ENCODE results near the gene TRIM21. TPM values are rescaled to one million over a fixed set of nuclear protein-coding genes. Genes with fewer than 3 reads are reported as not detected.
"Not testable (repeated sequence)": the region's sequence is repeated elsewhere in the genome, so short reads cannot be mapped to it uniquely, and the experiment has no call there.

TRIM21 gene
- total RNA-seq: 5.6 TPM

DNA sequence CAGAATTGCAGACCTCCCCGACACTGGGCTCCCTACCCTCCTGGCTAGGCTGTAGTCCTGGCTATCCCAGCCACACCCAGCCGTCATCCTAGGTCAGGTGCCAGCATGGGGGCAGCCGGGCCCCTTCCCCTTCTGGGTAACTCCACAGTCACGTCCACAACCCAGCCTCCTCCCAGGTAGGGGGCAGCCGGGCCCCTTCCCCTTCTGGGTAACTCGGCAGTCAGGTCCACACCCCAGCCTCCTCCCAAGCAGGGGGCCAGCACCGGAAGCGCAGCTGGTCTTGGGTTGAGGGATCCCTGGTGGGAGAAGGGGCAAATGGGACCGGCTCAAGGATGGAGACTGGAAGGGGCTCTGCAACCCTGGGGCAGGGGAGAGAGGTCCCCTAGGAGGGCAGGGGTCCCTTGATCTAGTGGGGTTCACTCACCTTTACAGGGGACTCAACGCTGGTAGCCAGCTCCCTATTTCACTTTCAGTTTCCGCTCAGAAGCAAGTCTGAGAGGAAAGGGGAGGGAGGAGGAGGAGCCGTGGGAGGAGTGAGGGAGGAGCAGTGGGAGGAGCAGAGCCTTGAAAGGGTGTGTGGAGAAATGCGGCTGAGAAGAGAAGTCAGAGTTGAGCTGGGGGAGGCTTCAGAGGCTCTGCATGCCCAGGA is at the start of gene TRIM21:
TSS of gene TRIM21 (minus strand) at position 494 of the 649 bp plus-strand sequence. CDS start 3,293 bp downstream, outside the sequence.
- DNase-seq: peak; percentile 92

DNA sequence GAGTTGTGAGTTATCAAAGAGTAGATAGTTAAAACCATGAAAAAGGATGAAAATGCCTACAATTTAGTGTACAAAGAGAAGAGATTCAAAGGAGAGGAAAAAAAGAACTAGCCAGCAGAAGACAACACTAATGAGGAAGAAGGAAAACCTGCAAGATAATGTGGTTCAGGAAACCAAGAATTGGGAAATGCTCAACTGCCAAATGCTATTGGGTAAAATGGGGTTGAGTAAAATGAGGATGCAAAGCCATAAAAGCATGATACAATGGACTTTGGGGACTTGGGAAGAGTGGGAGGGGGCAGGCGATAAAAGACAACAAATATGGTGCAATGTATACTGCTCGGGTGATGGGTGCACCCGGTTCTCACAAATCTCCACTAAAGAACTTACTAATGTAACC is 48.0 kb upstream of the TRIM21 start:
- DNase-seq: no peak

DNA sequence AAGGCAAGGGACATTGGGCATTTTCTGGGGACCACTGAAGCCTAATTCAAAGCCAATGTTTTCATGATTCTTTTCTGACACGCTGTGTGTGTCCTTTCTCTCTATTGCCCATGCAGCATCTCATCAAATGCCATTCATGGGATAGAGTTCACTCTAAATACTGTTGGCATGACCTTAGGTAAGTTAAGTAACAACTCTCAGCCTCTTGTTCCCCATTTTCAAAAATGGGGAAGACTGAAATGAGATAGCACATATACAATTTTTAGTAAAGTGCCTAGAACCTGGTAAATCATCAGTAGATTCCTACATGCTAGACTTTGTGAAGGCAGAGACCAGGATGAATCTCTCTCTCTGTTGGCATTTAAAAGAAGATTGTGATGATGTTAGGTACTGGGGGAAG is 42.9 kb upstream of the TRIM21 start:
- DNase-seq: no peak

DNA sequence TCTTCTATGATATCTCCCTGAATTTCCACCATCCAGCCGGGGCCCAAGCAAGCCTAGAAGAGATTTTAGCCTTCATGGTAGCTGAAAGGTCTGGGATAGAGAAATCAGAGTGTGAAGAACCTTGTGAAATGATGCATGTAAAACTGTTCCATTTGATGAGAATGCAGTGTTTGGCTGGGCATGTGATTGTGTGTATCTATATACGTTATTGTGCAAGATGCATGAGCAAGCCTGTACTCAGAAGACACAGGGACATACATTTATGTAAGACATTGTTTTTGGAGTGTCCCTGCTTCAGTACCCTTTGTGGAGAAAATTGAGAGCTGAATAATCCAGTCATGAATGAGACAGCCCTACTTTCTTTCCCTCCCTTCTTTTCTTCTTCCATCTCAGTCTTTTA is 40.4 kb upstream of the TRIM21 start:
- no peak for DNase-seq

DNA sequence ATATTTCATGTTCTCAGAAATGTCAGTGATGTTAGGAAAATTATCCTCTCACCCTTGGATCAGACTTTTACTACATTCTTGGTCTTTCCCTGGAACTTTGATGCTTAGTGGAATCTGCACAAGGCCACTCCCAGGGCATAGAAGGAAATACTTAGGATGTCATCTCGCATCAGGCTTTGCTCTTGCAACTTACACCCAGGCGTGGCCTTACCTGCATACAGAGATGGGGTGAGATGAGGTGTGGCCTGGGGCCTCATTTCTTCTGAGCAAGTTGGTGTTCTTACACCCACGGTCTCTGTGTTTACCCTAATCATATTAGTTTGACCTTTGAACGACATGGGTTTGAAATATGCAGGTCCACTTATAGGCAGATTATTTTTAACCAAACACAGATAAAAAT is 36.5 kb upstream of the TRIM21 start:
- no peak for DNase-seq

DNA sequence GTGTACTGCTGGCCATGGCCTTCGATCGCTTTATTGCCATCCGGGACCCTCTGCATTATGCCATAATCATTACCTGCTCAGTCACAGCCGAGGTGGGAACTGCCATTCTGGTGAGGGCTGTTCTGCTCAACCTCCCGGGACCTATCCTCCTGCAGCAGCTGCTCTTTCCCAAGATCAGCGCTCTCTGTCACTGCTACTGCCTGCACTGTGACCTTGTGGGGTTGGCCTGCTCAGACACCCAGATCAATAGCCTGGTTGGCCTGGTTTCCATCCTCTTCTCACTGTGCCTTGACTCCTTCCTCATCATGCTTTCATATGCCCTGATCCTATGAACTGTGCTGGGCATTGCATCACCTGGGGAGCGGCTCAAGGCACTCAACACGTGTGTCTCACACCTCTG is 24.9 kb upstream of the TRIM21 start:
- no peak for DNase-seq

DNA sequence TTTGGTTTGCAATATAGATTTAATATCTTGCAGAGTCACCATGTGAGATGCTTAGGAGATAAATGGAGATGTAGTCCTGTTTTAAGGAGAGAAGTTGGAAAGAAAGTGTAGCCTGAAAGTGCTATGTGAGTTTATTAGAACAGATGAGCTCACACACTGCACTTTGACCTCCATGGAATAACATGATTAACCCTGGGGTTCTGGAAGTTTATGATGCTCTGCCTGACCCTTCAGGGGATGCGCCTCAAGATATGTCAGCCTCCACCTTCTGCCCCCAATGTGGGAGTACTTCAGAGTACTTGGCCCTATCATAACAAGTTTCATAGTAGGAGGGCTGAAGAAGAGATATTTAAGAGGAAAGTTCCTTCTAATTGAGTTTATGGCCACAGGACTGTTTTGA is 23.3 kb upstream of the TRIM21 start:
- no peak for DNase-seq

DNA sequence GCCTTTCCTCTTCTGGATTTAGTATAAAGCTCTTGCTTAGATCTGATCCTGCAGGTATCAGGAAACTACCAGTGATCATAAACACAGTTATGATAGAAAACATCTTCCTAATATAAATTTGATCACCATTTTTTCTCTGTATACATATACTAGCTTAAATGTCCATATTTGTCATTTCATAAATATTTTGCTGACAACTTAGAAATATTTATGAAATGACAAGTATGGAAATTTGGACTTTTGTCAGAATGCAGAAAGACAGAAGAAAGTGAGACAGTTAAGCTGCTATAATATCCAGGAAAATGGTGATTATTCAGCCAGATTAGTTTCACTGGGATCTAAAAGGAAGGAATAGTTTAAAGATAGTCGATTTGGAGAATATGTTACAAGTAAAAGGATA is 22.8 kb upstream of the TRIM21 start:
- DNase-seq: no peak

DNA sequence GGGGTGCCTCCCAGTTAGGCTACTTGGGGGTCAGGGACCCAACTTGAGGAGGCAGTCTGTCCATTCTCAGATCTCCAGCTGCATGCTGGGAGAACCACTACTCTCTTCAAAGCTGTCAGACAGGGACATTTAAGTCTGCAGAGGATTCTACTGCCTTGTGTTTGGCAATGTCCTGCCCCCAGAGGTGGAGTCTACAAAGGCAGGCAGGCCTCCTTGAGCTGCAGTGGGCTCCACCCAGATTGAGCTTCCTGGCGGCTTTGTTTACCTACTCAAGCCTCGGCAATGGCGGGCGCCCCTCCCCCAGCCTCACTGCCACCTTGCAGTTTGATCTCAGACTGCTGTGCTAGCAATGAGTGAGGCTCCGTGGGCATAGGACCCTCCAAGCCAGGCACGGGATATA is 12.7 kb upstream of the TRIM21 start:
- DNase-seq: not testable (repeated sequence)

DNA sequence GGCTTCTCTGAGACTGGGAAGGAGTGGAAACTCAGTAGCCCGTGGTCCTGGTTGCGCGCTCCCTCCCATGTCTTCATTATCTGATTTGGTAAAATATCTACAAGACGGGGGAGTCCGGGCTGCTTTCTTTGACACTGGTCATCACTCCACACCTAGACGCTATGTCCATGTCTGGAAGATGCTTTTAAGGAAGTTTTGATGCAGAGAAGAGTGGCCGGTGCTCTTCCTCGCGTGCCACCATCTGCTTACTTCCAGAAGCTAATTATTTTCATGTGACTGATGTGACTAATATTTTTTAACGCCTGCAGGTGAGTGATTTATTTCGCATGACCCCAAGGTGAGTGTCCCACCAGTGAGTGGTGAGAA is 339 bp upstream of the TRIM21 start:
- no peak for DNase-seq

DNA sequence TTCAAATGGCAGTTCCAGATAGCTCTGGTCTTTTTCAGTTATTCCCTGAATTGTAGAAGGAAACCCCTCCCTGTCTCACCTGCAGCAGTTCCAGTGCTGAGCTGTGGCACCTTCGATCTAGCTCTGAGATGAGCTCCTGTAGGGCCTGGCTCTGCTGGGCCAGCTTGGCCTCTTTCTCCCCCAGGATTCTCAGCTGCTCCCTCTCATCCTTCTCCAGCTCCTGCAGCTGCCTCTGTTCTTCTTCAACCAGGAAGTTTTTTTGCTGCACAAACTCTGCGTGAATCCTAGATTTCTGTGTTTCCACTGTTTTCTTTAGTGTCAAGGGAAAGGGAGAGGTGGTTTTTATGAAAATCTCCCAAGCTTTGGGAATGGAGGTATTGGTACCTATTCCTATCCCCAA is 5.3 kb downstream of the TRIM21 start:
- peak; percentile 41 for DNase-seq

DNA sequence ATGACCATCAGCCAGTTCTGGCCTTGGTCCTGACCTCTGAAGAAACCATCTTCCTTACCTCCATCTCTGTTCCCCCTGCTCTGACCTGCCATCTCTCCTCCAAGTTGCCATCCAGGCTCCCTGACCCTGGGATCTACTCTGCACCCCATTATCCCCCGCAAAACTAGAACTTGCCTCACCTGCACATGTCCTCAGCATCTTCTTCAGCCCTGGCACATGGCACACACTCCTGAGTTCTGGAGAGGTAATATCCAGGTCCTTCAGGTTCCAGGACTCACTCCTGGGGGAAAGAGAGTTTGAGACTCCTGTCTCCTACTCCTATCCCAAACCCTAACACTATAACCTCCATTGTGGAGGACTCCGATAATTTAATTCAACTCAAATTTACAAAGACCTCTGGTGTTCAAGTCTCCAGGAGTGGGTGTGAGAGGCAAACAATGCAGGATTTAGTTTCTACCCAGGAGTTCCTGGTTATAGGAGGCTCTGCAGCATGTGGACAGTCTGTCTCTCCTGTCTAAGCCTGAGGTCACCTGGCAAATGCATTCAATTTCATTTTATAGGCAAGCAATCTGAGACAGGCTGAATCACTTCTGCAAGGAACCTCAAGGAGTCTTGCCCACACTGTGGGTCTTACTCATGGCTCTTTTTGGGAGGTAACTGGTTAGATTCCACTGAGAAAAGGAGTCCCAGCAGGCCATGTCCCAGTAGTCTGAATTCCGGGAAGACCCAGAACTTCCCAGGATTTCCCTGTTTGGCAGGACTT is 7.3 kb downstream of the TRIM21 start:
- no peak for DNase-seq

DNA sequence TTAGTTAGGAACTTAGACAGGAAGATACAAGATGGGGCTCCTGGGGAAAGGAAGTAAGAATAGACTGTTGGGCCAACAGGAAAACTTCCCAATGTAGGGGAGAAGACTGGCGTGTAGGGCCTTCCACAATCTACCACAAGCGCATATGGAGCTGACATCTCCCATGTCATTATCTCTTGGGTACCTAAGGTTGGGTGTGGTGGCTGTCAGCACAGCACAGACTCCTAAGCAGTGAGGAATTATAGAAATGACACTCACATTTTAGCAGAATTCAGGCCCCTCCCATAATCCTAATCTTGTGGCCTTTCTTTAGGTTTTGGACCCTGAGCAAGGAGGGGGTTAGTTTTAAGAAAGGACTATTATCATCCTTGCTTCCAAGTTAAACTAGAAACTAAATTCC is 11.6 kb downstream of the TRIM21 start:
- DNase-seq: no peak

DNA sequence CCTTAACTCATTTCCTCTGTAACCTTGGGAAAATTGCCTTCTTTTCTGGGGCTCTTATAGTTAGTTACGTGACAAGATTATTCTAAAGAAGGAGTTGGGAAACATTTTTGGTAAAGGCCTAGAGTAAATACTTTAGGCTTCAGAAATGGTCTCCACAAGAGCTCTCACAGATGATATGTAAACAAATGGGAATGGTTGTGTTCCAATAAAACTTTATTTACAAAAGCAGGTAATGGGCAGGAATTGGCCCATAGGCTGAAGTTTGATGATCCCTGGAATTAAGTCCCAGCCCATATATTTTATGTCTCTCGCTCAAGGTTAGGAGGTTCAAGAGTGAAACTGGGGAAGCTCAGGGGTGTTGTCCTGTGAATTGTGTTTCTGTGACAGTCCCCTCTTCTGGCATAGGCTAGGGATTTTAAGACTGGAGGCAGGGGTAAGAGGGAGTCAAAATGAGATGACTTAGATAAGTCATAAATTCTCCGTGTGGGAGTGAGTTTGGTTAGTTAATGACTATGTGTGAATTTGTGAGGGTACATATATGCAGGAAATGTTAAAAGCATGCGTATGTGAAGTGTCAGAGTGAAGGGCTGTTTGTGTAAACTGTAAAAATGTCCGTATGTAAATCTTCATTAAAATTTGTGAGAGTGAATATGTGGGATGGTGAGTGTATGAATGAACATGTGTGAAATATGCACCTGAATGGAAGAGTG is 17.9 kb downstream of the TRIM21 start:
- DNase-seq: no peak

DNA sequence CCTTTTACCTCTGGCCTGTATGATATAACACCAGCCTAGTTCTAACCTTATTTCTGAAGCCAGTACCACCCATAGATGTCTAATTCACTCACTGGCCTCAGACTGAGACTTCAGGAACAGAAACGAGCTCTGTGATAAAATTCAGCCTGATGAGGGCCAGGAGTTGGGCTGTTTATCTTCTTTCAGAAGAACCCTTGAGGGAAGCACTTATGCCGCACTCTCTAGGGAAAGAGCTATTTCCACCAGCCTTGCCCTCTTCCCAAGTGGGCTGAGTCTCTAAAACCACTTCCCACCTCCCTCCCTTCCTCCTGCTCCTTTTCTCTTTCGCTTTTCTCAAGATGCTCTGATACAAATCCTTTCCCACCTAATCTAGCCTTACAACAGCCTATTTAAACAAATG is 23.3 kb downstream of the TRIM21 start:
- DNase-seq: no peak

DNA sequence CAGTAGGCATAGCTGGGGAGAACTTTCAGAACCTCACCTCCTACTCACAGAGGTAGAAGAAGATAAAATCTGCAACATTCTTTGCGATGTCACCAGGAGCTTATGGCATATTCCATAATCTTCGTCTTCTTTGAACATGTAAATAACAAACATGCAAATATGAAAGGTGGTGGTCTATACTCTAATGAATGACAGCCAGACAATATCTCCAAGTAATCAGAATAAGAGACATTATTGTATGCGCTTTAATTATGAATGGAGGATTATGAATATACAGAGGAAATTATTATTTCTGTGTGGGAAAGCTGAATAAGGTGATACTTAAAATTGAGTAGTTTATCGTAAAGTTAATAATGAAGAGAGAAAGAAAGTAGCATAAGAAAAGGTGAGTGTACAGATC is 25.2 kb downstream of the TRIM21 start, which contains the start of gene OR52B4:
TSS of gene OR52B4 (minus strand) at position 101 of the 400 bp plus-strand sequence. CDS start at position 10, 91 bp downstream.
- DNase-seq: no peak

DNA sequence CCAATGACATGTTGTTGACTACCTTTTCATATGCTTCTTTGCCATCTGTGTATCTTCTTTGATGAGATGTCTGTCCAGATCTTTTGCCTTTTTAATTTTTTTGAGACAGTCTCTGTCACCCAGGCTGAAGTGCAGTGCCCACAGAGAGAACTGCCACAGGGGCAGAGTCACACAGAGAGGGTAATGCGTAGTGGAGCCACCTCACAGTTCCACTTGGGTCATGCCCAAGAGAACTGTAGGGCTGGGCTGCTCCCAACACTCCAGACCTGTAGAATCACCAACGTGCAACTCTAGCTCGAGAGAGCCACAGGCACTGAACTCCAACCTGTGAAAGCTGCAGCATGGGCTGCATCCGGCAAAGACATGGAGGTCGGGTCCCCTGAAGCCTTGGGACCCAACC is 45.4 kb downstream of the TRIM21 start:
- not testable (repeated sequence) for DNase-seq

DNA sequence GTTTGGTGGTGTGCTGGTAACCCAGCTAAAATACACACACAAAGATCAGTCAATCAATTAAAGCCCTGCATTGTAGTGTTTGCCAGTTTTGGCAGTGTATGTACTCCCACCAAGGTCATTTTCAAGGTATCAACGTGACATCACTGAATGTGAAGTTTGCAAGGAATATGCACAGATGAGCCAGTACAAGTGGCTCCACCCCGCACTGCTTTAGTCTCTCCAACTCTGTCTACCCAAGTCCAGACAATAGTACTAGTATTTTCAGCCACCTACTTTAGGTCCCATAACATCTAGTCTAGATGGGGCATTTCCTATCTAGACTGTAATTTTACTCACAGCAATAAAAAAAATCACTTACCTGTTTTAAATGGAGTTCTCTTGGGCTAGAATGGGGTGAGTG is 48.1 kb downstream of the TRIM21 start:
- DNase-seq: not testable (repeated sequence)

Other genes starting within 250 kb of the TRIM21 start
- not detected for gene OR52B4, start 25.3 kb downstream of the TRIM21 start, total RNA-seq
- not detected for gene OR52K2, start 55.6 kb upstream of the TRIM21 start, total RNA-seq
- gene OR52K1, start 88.9 kb upstream of the TRIM21 start, total RNA-seq: not detected
- not detected for gene OR52M1, start 151.5 kb upstream of the TRIM21 start, total RNA-seq
- gene OR52I2, start 188.0 kb upstream of the TRIM21 start, total RNA-seq: not detected
- gene OR52I1, start 200.3 kb upstream of the TRIM21 start, total RNA-seq: not detected
- gene TRIM68, start 214.5 kb upstream of the TRIM21 start, total RNA-seq: 6.7 TPM
- not detected for gene OR51D1, start 243.8 kb upstream of the TRIM21 start, total RNA-seq